HEK293 (cell line): ENCODE data around the gene RHOU.

Experiments
- CTCF ChIA-PET: fragments of 350-600 bp; formaldehyde crosslinking; extraction: SDS; loops from one replicate; lab custom pipeline; 2021; ENCODE audit warnings: antibody characterized with exemption; lab: Yijun Ruan, JAX
- POLR2A ChIA-PET: fragments of 300-600 bp; formaldehyde crosslinking; extraction: SDS; loops from one replicate; lab custom pipeline; 2020; ENCODE audit warnings: antibody characterized with exemption, inconsistent platforms; lab: Yijun Ruan, JAX
- H3K27ac ChIP-seq: fragments of 200-500 bp; sonication (Bioruptor generic); 2 replicates; pipeline ENCODE4 v1.5.1; 2014; ENCODE audit warnings: low read depth, low read length, control low read depth, inconsistent platforms; ENCODE audit errors: extremely low read depth
- H3K36me3 ChIP-seq, 2 experiments: fragments of 200-500 bp in 1 of 2; sonication (Bioruptor generic) in 1 of 2; 1 replicate in 1 of 2; 2 replicates in 1 of 2; pipeline ENCODE4 v1.5.1; 2014 to 2017; ENCODE audit warnings: inconsistent platforms in 2 of 2, low read length in 2 of 2; ENCODE audit not compliant: control insufficient read depth in 2 of 2, insufficient read depth in 1 of 2
- H3K4me1 ChIP-seq: fragments of 200-500 bp; sonication (Bioruptor generic); 2 replicates; pipeline ENCODE4 v1.5.1; 2014; ENCODE audit warnings: mild to moderate bottlenecking, low read length, inconsistent platforms; ENCODE audit not compliant: control insufficient read depth, insufficient read depth
- H3K4me3 ChIP-seq: 2 replicates; pipeline ENCODE4 v1.5.1; 2011; ENCODE audit warnings: low read depth, mild to moderate bottlenecking, control low read depth, low read length, moderate library complexity
- H3K9me3 ChIP-seq: fragments of 200-500 bp; sonication (Bioruptor generic); 2 replicates; pipeline ENCODE4 v1.5.1; 2014; ENCODE audit warnings: low read depth, low read length, inconsistent platforms; ENCODE audit not compliant: control insufficient read depth, insufficient read depth
- GFI1B ChIP-seq: fragments of 450-650 bp; formaldehyde crosslinking; IDR thresholded peaks from 2 replicates; pipeline ENCODE4 v1.5.1; 2016; ENCODE audit warnings: missing biosample characterization, missing genetic modification characterization
- KLF1 ChIP-seq: fragments of 450-650 bp; formaldehyde crosslinking; IDR thresholded peaks from 2 replicates; pipeline ENCODE4 v1.5.1; 2016; ENCODE audit warnings: missing biosample characterization, missing genetic modification characterization
- KLF7 ChIP-seq: fragments of 450-650 bp; formaldehyde crosslinking; IDR thresholded peaks from 2 replicates; pipeline ENCODE4 v1.5.1; 2016; ENCODE audit warnings: missing biosample characterization, missing genetic modification characterization, borderline replicate concordance
- KLF9 ChIP-seq: fragments of 450-650 bp; formaldehyde crosslinking; IDR thresholded peaks from 2 replicates; pipeline ENCODE4 v1.5.1; 2016; ENCODE audit warnings: missing biosample characterization, missing genetic modification characterization, low read depth
- OSR2 ChIP-seq: fragments of 450-650 bp; formaldehyde crosslinking; IDR thresholded peaks from 2 replicates; pipeline ENCODE4 v1.5.1; 2016; ENCODE audit warnings: missing biosample characterization, missing genetic modification characterization
- RBAK ChIP-seq: fragments of 450-650 bp; formaldehyde crosslinking; IDR thresholded peaks from 2 replicates; pipeline ENCODE4 v1.5.1; 2016; ENCODE audit warnings: missing biosample characterization, missing genetic modification characterization
- TCF7L2 ChIP-seq: IDR thresholded peaks from 2 replicates; pipeline ENCODE4 v1.6.1; 2011; ENCODE audit warnings: low read depth, mild to moderate bottlenecking, inconsistent platforms, low read length, moderate library complexity, borderline replicate concordance
- WT1 ChIP-seq: fragments of 450-650 bp; formaldehyde crosslinking; IDR thresholded peaks from 2 replicates; pipeline ENCODE4 v1.5.1; 2016; ENCODE audit warnings: missing biosample characterization, missing genetic modification characterization
- ZEB2 ChIP-seq: fragments of 450-650 bp; formaldehyde crosslinking; IDR thresholded peaks from 2 replicates; pipeline ENCODE4 v1.5.1; 2016; ENCODE audit warnings: missing biosample characterization, missing genetic modification characterization
- ZFHX2 ChIP-seq: fragments of 450-650 bp; formaldehyde crosslinking; conservative IDR thresholded peaks from 2 replicates; pipeline ENCODE4 v1.5.1; 2016; ENCODE audit warnings: missing biosample characterization, missing genetic modification characterization
- ZIC2 ChIP-seq: fragments of 450-650 bp; formaldehyde crosslinking; IDR thresholded peaks from 2 replicates; pipeline ENCODE4 v1.5.1; 2016; ENCODE audit warnings: missing biosample characterization, missing genetic modification characterization
- ZNF140 ChIP-seq: fragments of 450-650 bp; formaldehyde crosslinking; IDR thresholded peaks from 2 replicates; pipeline ENCODE4 v1.5.1; 2016; ENCODE audit warnings: missing biosample characterization, missing genetic modification characterization
- ZNF184 ChIP-seq: fragments of 450-650 bp; IDR thresholded peaks from 2 replicates; pipeline ENCODE4 v1.5.1; 2018; ENCODE audit warnings: missing biosample characterization, mild to moderate bottlenecking, missing genetic modification characterization
- ZNF274 ChIP-seq, 2 experiments: fragments of 200-500 bp in 1 of 2; fragments of 450-650 bp in 1 of 2; sonication (Bioruptor generic) in 1 of 2; formaldehyde crosslinking in 1 of 2; IDR thresholded peaks; 2 replicates each; pipeline versions ENCODE4 v1.5.1 to v1.6.1; 2014 to 2016; ENCODE audit warnings: borderline replicate concordance in 1 of 2, inconsistent platforms in 1 of 2, low read length in 1 of 2, missing biosample characterization in 1 of 2, missing genetic modification characterization in 1 of 2
- ZNF324 ChIP-seq: fragments of 450-650 bp; formaldehyde crosslinking; IDR thresholded peaks from 2 replicates; pipeline ENCODE4 v1.5.1; 2016; ENCODE audit warnings: missing biosample characterization, missing genetic modification characterization
- ZNF350 ChIP-seq: fragments of 450-650 bp; formaldehyde crosslinking; IDR thresholded peaks from 2 replicates; pipeline ENCODE4 v1.5.0; 2017; ENCODE audit warnings: missing biosample characterization, mild to moderate bottlenecking, missing genetic modification characterization
- ZNF37A ChIP-seq: fragments of 450-650 bp; IDR thresholded peaks from 2 replicates; pipeline ENCODE4 v1.5.1; 2018; ENCODE audit warnings: missing biosample characterization, missing genetic modification characterization
- ZNF561 ChIP-seq: fragments of 450-650 bp; IDR thresholded peaks from 2 replicates; pipeline ENCODE4 v1.5.1; 2018; ENCODE audit warnings: missing biosample characterization, missing genetic modification characterization, borderline replicate concordance
- ZNF596 ChIP-seq: fragments of 450-650 bp; IDR thresholded peaks from 2 replicates; pipeline ENCODE4 v1.5.0; 2018; ENCODE audit warnings: missing biosample characterization, mild to moderate bottlenecking, missing genetic modification characterization, moderate library complexity
- ZNF624 ChIP-seq: fragments of 450-650 bp; formaldehyde crosslinking; IDR thresholded peaks from 2 replicates; pipeline ENCODE4 v1.5.1; 2017; ENCODE audit warnings: missing biosample characterization, missing genetic modification characterization
- ZNF626 ChIP-seq: fragments of 450-650 bp; sonication (Bioruptor Pico); formaldehyde crosslinking; IDR thresholded peaks from 2 replicates; pipeline ENCODE4 v1.5.1; 2018; ENCODE audit warnings: missing biosample characterization, missing genetic modification characterization, inconsistent platforms
- ZNF664 ChIP-seq: fragments of 450-650 bp; formaldehyde crosslinking; IDR thresholded peaks from 2 replicates; pipeline ENCODE4 v1.5.1; 2016; ENCODE audit warnings: missing biosample characterization, missing genetic modification characterization
- ZNF776 ChIP-seq: fragments of 450-650 bp; formaldehyde crosslinking; IDR thresholded peaks from 2 replicates; pipeline ENCODE4 v1.5.0; 2017; ENCODE audit warnings: missing biosample characterization, missing genetic modification characterization, borderline replicate concordance
- ZNF777 ChIP-seq: fragments of 450-650 bp; formaldehyde crosslinking; IDR thresholded peaks from 2 replicates; pipeline ENCODE4 v1.5.1; 2017; ENCODE audit warnings: missing biosample characterization, missing genetic modification characterization, borderline replicate concordance
- ZSCAN23 ChIP-seq: fragments of 450-650 bp; formaldehyde crosslinking; IDR thresholded peaks from 2 replicates; pipeline ENCODE4 v1.5.1; 2016; ENCODE audit warnings: missing biosample characterization, missing genetic modification characterization
- ZSCAN30 ChIP-seq: fragments of 450-650 bp; IDR thresholded peaks from 2 replicates; pipeline ENCODE4 v1.5.1; 2018; ENCODE audit warnings: missing biosample characterization, mild to moderate bottlenecking, missing genetic modification characterization, moderate library complexity
- ZXDB ChIP-seq: fragments of 450-650 bp; formaldehyde crosslinking; IDR thresholded peaks from 2 replicates; pipeline ENCODE4 v1.5.1; 2016; ENCODE audit warnings: missing biosample characterization, missing genetic modification characterization
- TF ChIP-seq, protein P1 (sequence below): fragments of 450-650 bp; formaldehyde crosslinking; IDR thresholded peaks from 2 replicates; pipeline ENCODE4 v1.5.1; 2017; ENCODE audit warnings: missing biosample characterization, missing genetic modification characterization
- TF ChIP-seq, protein P2 (sequence below): fragments of 450-650 bp; formaldehyde crosslinking; IDR thresholded peaks from 2 replicates; pipeline ENCODE4 v1.5.1; 2016; ENCODE audit warnings: missing biosample characterization, missing genetic modification characterization

The RHOU gene

DNA sequence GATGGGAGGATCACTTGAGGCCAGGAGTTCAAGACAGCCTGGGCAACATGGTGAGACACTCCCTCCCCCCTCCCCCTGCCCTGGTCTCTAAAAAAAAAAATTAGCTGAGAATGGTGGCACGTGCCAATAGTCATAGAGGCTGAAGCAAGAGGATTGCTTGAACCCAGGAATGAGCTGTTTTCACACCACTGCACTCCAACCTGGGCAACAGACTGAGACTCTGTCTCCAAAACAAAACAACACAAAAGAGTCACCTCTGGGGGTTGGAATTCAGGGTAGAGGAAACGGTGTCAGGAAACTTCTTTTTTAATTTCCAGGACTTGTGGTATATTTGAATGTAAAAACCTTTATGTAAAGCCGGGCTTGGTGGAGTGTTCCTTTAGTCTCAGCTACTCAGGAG lies 43.2 kb downstream of the RHOU start:
- CTCF ChIA-PET: interaction anchor here (0.6 to 1.7 kb wide), 3 partner anchors 20 to 390 kb away, joined by 3 to 8 read pairs (median 3); partner anchors contain the start of gene RHOU
- POLR2A ChIA-PET: interaction anchor here (1.8 kb wide), 1 partner anchor 83 kb away, joined by 4 read pairs; no protein-coding TSS in a partner anchor
- no peak overlapping the region for H3K4me3 ChIP-seq
- peaks cover 15% of the 10 kb centered on the region for H3K4me1 ChIP-seq
- no peaks in the 10 kb centered on the region for H3K9me3 ChIP-seq
- no peak overlapping the region for H3K27ac ChIP-seq
- no peaks in the 10 kb centered on the region for H3K36me3 ChIP-seq
- TF ChIP-seq ZNF324 (tag by site-specific recombination) (0 out of 2 replicates have a peak, but pooled peaks have one; percentile 1), ZNF274 (IDR thresholded peaks at IDR 0.05; ENCODE audit: low read length) (no peak), ZNF274 (tag by site-specific recombination; IDR thresholded peaks at IDR 0.05; ENCODE audit: borderline replicate concordance) (no peak), RBAK (tag by site-specific recombination) (no peak), ZIC2 (tag by site-specific recombination) (no peak)

DNA sequence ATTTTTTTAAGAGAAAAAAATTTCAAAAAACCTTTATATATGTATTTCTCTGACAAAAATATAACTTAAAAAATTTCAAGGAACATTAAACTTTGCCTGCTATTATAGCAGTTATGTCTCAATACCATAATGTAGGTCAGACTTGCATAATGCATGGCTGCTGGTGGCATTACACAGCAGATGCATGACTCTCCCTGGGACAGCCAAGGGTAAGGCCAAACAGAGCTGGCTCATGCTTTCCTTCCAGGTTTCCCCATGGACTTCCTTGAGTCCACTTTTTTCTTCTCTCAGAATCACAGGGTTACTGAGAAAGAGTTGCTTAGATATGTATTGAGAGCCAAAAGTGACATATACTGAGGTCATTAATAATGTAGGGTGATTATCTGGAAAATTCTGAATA lies 43.7 kb downstream of the RHOU start:
- Histone ChIP-seq H3K4me1 (peaks cover 15% of the 10 kb centered on the region), H3K4me3 (no peak overlapping the region), H3K27ac (no peak overlapping the region), H3K36me3 (no peaks in the 10 kb centered on the region), H3K9me3 (no peaks in the 10 kb centered on the region)
- CTCF ChIA-PET: interaction anchor here (0.6 to 1.7 kb wide), 4 partner anchors 43 to 316 kb away, joined by 3 to 8 read pairs (median 4); partner anchors contain the start of gene RHOU
- TF ChIP-seq ZNF37A (tag by site-specific recombination) (no peak), ZNF777 (tag by site-specific recombination) (no peak), ZSCAN30 (tag by site-specific recombination) (no peak), KLF7 (no peak), ZNF561 (tag by site-specific recombination) (no peak), KLF1 (tag by site-specific recombination) (no peak), KLF9 (tag by site-specific recombination) (no peak), ZFHX2 (no peak)
- TF ChIP-seq, protein P1, sequence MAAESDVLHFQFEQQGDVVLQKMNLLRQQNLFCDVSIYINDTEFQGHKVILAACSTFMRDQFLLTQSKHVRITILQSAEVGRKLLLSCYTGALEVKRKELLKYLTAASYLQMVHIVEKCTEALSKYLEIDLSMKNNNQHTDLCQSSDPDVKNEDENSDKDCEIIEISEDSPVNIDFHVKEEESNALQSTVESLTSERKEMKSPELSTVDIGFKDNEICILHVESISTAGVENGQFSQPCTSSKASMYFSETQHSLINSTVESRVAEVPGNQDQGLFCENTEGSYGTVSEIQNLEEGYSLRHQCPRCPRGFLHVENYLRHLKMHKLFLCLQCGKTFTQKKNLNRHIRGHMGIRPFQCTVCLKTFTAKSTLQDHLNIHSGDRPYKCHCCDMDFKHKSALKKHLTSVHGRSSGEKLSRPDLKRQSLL (tag by site-specific recombination): no peak
- POLR2A ChIA-PET: interaction anchor here (1.8 kb wide), 1 partner anchor 82 kb away, joined by 4 read pairs; no protein-coding TSS in a partner anchor

DNA sequence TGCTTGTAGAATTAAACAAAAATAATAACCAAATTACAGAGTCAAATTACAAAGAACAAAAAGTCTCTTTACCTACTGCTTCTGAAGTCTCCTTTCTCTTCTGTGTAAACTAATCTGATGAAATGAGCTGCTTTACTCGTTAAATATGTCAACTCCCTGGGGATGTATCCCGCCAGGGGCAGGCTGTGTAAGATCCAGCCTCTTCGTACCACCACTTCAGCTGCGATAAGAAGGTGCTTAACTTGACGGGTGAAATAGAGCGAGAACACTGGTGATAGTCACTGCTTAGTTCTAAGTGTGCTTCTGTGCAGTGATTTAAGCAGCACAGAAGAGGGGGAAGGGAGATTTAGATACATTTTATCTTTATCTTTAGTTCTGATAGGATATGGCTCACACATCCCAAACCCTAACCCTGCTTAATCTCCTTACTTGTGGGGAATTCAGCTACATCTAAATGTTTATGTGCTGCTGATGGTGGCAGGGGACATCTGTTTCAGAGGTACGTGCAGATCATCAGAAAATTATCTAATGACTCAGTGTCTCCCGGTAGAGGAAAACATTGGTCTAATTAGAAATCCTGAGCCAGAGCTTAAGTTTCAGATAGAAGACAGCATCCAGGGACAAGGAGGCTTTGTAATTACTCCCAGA lies 46.0 kb downstream of the RHOU start:
- no peaks in the 10 kb centered on the region for H3K9me3 ChIP-seq
- no peak overlapping the region for H3K4me3 ChIP-seq
- CTCF ChIA-PET: interaction anchor here (0.7 to 1.5 kb wide), 8 partner anchors 10 to 446 kb away, joined by 3 to 6 read pairs (median 4); no protein-coding TSS in a partner anchor
- POLR2A ChIA-PET: interaction anchor here (0.8 to 1.4 kb wide), 8 partner anchors 10 to 473 kb away, joined by 3 to 5 read pairs (median 3); no protein-coding TSS in a partner anchor
- peak overlapping the region; percentile 84 for H3K27ac ChIP-seq
- peaks cover 15% of the 10 kb centered on the region for H3K4me1 ChIP-seq
- H3K36me3 ChIP-seq: no peaks in the 10 kb centered on the region
- peak; percentile 100 for TF ChIP-seq OSR2 (tag by site-specific recombination)
- TF ChIP-seq ZNF596: no peak
- TF ChIP-seq, protein P2, sequence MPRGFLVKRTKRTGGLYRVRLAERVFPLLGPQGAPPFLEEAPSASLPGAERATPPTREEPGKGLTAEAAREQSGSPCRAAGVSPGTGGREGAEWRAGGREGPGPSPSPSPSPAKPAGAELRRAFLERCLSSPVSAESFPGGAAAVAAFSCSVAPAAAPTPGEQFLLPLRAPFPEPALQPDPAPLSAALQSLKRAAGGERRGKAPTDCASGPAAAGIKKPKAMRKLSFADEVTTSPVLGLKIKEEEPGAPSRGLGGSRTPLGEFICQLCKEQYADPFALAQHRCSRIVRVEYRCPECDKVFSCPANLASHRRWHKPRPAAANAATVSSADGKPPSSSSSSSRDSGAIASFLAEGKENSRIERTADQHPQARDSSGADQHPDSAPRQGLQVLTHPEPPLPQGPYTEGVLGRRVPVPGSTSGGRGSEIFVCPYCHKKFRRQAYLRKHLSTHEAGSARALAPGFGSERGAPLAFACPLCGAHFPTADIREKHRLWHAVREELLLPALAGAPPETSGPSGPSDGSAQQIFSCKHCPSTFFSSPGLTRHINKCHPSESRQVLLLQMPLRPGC (tag by site-specific recombination): peak; percentile 99
- TF ChIP-seq ZNF624 (tag by site-specific recombination): no peak
- peak; percentile 99 for TF ChIP-seq ZXDB (tag by site-specific recombination)
- peak; percentile 99 for TF ChIP-seq ZEB2 (tag by site-specific recombination)
- no peak for TF ChIP-seq ZNF140 (tag by site-specific recombination)
- peak; percentile 100 for TF ChIP-seq GFI1B (tag by site-specific recombination)
- no peak for TF ChIP-seq ZNF350 (tag by site-specific recombination)
- no peak for TF ChIP-seq ZNF664 (tag by site-specific recombination)
- TF ChIP-seq ZNF626 (tag by site-specific recombination): no peak
- TF ChIP-seq ZNF776 (tag by site-specific recombination): no peak
- no peak for TF ChIP-seq ZNF184 (tag by site-specific recombination)
- TF ChIP-seq KLF1 (tag by site-specific recombination): peak; percentile 64; the same call in 1 of the 2 replicates
- TF ChIP-seq ZSCAN23: peak; percentile 91
- TF ChIP-seq WT1 (tag by site-specific recombination): peak; percentile 100
- TF ChIP-seq TCF7L2: peak; percentile 99; the same call in 1 of the 2 replicates
